Pancreas (tissue), 10 donors: ENCODE results near the gene AP1S1. TPM values are rescaled to one million over a fixed set of nuclear protein-coding genes. Genes with fewer than 3 reads are reported as not detected.

Experiments used
- ATAC-seq, 4 donors: fragments of 200-7000 bp; cut with Tn5 transposase; one replicate each; pipeline versions ENCODE4 v1.8.0 to v1.9.1; 2020; ENCODE audit warnings: mild to moderate bottlenecking in 4 of 4, moderate library complexity in 4 of 4
- DNase-seq, 6 donors: peaks; one replicate each; pipeline ENCODE4 v3.0.0-alpha.2; 2020
- FAIRE-seq: peaks from 2 replicates; lab custom pipeline; 2012; peaks lifted over from hg19 to GRCh38; lab: Jason Lieb, UNC
- H3K27ac ChIP-seq, 4 donors: fragments of 200-600 bp; sonication (generic); 1 replicate in 3 of 4; 2 replicates in 1 of 4; pipeline versions ENCODE4 v1.5.0 to v1.8.0; 2020
- H3K27me3 ChIP-seq, 4 donors: fragments of 200-600 bp; one replicate each; pipeline ENCODE4 v1.8.0; 2021
- H3K36me3 ChIP-seq, 3 donors: fragments of 200-600 bp; sonication (generic) in 1 of 3; one replicate each; pipeline versions ENCODE4 v1.5.0 to v1.8.0; 2020 to 2021
- H3K4me1 ChIP-seq, 3 donors: fragments of 200-600 bp; one replicate each; pipeline ENCODE4 v1.8.0; 2021
- H3K4me3 ChIP-seq, 4 donors: fragments of 200-600 bp; sonication (generic) in 2 of 4; one replicate each; pipeline versions ENCODE4 v1.5.0 to v1.8.0; 2020 to 2021
- H3K9me3 ChIP-seq, 4 donors: fragments of 200-600 bp; one replicate each; pipeline ENCODE4 v1.8.0; 2021
- WGBS, 2 donors: extraction: QIAGEN DNeasy Blood & Tissue Kit; methylation state at CpG; one replicate each; pipeline ENCODE4 v1.1.7; 2013; 5-methylcytosine and 5-hydroxymethylcytosine counted together
- intact Hi-C, 3 donors: fragments of 100-400 bp; cut with DNase I; formaldehyde crosslinking; loops; one replicate each; pipeline versions ENCODE4 v1.11.1 to v1.14.2; 2022
- polyA plus RNA-seq, 2 donors: library from polyadenylated mRNA; stranded (reverse); fragments of 200-250 nt; gene quantifications; one replicate each; pipeline ENCODE4 v1.2.3, GENCODE V29; 2013
- total RNA-seq, 6 donors: library from RNA; stranded (reverse); fragmentation: NEBNext Ultra II Directional in 4 of 6; extraction: Animal tissue kit (Norgen Biotek cat#: 25700) in 4 of 6; gene quantifications; one replicate each; pipeline versions ENCODE4 v1.2.1 to v1.2.4, GENCODE V29; 2021 to 2023
- TF ChIP-seq, protein P1 (sequence below), 4 donors: fragments of 200-600 bp; sonication (generic) in 3 of 4; IDR thresholded peaks; one replicate each; pipeline versions ENCODE4 v1.5.0 to v1.8.0; 2021; ENCODE audit warnings: antibody characterized with exemption in 4 of 4
- donor health status: healthy with polysubstance abuse.
- donor health status: DM: no; HTN: no; CAD: no; lungs with moderate emphysema.
- donor health status: DM: no; HTN: no; CAD: no.
- donor health status: control.
- donor health status: control.
- donor health status: Bipolar disorder and iron deficiency.
- donor health status: DM: yes; HTN: yes; CAD: no.
- donor health status: DM: no; HTN: no; CAD: no.
- donor health status: DM: no; HTN: no; CAD: no.
- donor health status: DM: yes; HTN: yes; CAD: no.

The AP1S1 gene
- total and polyA plus RNA-seq, 8 donors: 12.0 to 34.7 (median 19.2) TPM

DNA sequence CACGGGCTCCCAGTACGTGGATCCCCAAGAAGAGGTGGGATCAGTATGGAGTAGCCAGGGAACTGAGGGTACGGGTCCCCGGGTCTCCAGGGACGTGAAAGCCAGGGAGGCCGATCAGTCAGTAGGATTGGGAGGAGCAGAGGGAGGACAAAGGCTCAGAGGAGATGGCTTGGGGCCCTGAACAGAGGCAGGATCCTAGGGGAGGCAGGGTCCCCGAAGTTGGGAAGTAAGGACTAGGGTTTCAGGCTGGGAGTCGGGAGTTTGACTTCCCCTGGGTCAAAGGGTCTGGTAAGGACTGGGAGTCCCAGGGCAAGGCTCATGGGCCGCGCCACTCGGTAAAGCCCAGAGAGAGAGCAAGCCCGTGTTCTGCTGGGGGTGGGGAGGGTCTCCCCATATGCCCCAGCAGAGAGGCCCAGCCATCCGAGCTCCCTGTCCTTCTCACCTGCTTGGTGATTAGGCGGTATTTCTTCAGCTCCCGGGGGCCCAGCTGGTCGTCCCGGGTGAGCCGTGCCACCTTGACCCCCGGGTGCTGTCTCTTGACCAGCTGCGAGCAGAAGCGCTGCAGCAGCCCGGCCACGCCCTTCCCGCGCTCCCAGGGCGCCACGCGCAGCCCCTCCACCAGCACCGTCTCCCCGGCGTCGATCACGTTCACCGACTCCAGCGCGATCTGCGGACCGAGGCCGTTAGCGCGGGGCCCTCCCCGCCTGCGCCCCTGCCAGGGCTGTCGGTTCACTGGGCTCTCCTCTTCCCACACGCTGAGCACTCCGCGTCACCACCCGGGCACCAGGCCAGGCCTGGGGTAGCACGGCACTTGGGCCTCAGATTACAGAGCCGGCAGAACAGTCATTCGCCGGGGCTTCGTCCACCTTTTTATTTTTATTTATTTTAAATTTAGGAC, 18.8 kb downstream of the AP1S1 start:
- DNase-seq (peak; percentile 76 to 95 (median 90)), FAIRE-seq (no peak), ATAC-seq (peak; percentile 77 to 87 (median 86))
- Histone ChIP-seq H3K4me1 (peaks cover 8 to 13% (median 12%) of the 10 kb centered on the region in 3 donors), H3K36me3 (no peaks in the 10 kb centered on the region), H3K4me3 (peak overlapping the region in 2 of 4 donors; percentile 16 to 26), H3K27ac (no peak overlapping the region), H3K9me3 (no peaks in the 10 kb centered on the region), H3K27me3 (peaks cover 0 to 53% (median 7%) of the 10 kb centered on the region in 4 donors)
- intact Hi-C loops: no loop called here
- 2% methylated on average over 39 to 53 of the region's 53 CpGs for WGBS, 2 donors
- TF ChIP-seq, protein P1, sequence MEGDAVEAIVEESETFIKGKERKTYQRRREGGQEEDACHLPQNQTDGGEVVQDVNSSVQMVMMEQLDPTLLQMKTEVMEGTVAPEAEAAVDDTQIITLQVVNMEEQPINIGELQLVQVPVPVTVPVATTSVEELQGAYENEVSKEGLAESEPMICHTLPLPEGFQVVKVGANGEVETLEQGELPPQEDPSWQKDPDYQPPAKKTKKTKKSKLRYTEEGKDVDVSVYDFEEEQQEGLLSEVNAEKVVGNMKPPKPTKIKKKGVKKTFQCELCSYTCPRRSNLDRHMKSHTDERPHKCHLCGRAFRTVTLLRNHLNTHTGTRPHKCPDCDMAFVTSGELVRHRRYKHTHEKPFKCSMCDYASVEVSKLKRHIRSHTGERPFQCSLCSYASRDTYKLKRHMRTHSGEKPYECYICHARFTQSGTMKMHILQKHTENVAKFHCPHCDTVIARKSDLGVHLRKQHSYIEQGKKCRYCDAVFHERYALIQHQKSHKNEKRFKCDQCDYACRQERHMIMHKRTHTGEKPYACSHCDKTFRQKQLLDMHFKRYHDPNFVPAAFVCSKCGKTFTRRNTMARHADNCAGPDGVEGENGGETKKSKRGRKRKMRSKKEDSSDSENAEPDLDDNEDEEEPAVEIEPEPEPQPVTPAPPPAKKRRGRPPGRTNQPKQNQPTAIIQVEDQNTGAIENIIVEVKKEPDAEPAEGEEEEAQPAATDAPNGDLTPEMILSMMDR (IDR thresholded peaks at IDR 0.05): no peak

DNA sequence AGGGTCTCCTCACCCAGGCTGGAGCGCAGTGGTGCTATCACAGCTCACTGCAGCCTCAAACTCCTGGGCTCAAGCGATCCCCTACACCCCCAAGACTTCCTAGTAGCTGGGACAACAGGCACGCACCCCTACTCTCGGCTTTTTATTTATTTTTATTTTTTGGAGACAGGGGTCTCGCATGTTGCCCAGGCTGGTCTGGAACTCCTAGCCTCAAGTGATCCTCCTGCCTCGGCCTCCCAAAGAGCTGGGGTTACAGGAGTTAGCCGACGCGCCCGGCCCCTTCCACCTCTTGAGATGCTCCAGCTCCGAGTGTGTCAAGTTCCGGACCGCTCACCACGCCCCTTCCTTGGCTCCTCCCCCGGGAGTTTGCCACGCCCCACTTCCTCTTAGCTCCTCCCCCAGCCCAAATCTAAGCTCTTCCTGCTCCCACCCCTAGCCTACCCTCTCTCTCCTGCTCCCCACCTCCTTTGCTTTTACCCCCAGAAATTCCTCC, 19.5 kb downstream of the AP1S1 start:
- Histone ChIP-seq H3K27me3 (peaks cover 0 to 53% (median 7%) of the 10 kb centered on the region in 4 donors), H3K36me3 (no peaks in the 10 kb centered on the region), H3K9me3 (no peaks in the 10 kb centered on the region), H3K27ac (no peak overlapping the region), H3K4me1 (peaks cover 8 to 13% (median 12%) of the 10 kb centered on the region in 3 donors), H3K4me3 (peak overlapping the region in 1 of 4 donors; percentile 26)
- WGBS, 2 donors: 6 to 11% methylated on average over 16 of the region's 16 CpGs
- ATAC-seq (peak in 3 of 4 donors; percentile 22 to 50 (median 26)), DNase-seq (peak in 2 of 6 donors; percentile 43 to 67), FAIRE-seq (no peak)
- TF ChIP-seq, protein P1 (IDR thresholded peaks at IDR 0.05): no peak
- intact Hi-C loops: no loop called here

GRCh38 chr7:101174322-101174854, 20.1 kb downstream of the AP1S1 start:
- Histone ChIP-seq H3K9me3 (no peaks in the 10 kb centered on the region), H3K4me3 (no peak overlapping the region), H3K27me3 (peaks cover 0 to 48% (median 7%) of the 10 kb centered on the region in 4 donors), H3K36me3 (no peaks in the 10 kb centered on the region), H3K27ac (no peak overlapping the region), H3K4me1 (peaks cover 8 to 13% (median 12%) of the 10 kb centered on the region in 3 donors)
- DNase-seq: no peak
- WGBS, 2 donors: 16 to 20% methylated on average over 28 of the region's 28 CpGs
- no peak for ATAC-seq
- intact Hi-C loops: no loop called here
- no peak for FAIRE-seq
- TF ChIP-seq, protein P1 (IDR thresholded peaks at IDR 0.05): no peak

DNA sequence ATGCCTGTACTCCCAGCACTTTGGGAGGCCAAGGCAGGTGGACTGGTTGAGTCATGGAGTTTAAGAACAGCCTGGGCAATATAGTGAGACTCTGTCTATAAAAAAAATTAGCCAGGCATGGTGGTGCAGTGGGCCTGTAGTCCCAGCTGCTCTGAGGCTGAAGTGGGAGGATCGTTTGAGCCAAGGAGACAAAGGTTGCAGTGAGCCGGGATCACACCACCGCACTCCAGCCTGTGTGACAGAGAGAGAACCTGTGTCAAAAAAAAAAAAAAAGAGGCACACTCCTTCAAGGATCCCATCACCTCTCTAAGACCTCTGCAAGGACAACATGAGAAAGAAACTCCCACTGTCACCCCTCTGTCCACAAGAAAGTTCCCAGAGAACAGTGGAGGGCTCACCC, 21.4 kb downstream of the AP1S1 start:
- H3K36me3 ChIP-seq: no peaks in the 10 kb centered on the region
- H3K4me3 ChIP-seq: no peak overlapping the region
- TF ChIP-seq, protein P1 (IDR thresholded peaks at IDR 0.05): no peak
- 38 to 39% methylated on average over 3 of the region's 3 CpGs for WGBS, 2 donors
- H3K27me3 ChIP-seq: peaks cover 5 to 48% (median 12%) of the 10 kb centered on the region in 4 donors
- H3K9me3 ChIP-seq: no peaks in the 10 kb centered on the region
- H3K27ac ChIP-seq: no peak overlapping the region
- ATAC-seq (no peak), FAIRE-seq (no peak), DNase-seq (no peak)
- intact Hi-C loops: no loop called here
- peaks cover 8 to 17% (median 13%) of the 10 kb centered on the region in 3 donors for H3K4me1 ChIP-seq
